Panc1 (cell line): ENCODE measurements around the gene VPREB1. TPM values are rescaled to one million over a fixed set of nuclear protein-coding genes. Genes with fewer than 3 reads are reported as not detected.
"Not testable (repeated sequence)": the region's sequence is repeated elsewhere in the genome, so short reads cannot be mapped to it uniquely, and the experiment has no call there.

Experiments used
- ATAC-seq: fragments of 200-7000 bp; cut with Tn5 transposase; 2 replicates; pipeline ENCODE4 v1.9.1; 2020; ENCODE audit warnings: mild to moderate bottlenecking, moderate library complexity
- BruUV-seq: library from RNA; stranded (reverse); fragments of 400-500 nt; replicated peaks from 2 replicates; lab custom pipeline; 2021; lab: Mats Ljungman, UMichigan
- CTCF ChIA-PET: fragments of 300-600 bp; sonication (Branson Sonifier 250); formaldehyde crosslinking; loops from one replicate; lab custom pipeline; 2022; ENCODE audit warnings: antibody characterized with exemption; lab: Charles Lee
- POLR2A ChIA-PET: fragments of 300-600 bp; sonication (Branson Sonifier 250); formaldehyde crosslinking; loops from one replicate; lab custom pipeline; 2022; ENCODE audit warnings: antibody characterized with exemption; lab: Charles Lee
- DNase-seq: peaks from one replicate; pipeline ENCODE4 v3.0.0-alpha.2; 2010; ENCODE audit warnings: low read depth, low spot score
- H3K27ac ChIP-seq: 2 replicates; pipeline ENCODE4 v1.5.1; 2011; ENCODE audit warnings: mild to moderate bottlenecking, low read length, inconsistent platforms
- H3K27me3 ChIP-seq: fragments of 200-500 bp; sonication (Bioruptor generic); 2 replicates; pipeline ENCODE4 v1.6.0; 2014; ENCODE audit warnings: low read length, inconsistent platforms; ENCODE audit not compliant: control insufficient read depth, insufficient read depth
- H3K36me3 ChIP-seq: fragments of 200-500 bp; sonication (Bioruptor generic); 2 replicates; pipeline ENCODE4 v1.5.1; 2014; ENCODE audit warnings: inconsistent platforms, mild to moderate bottlenecking, low read length, moderate library complexity; ENCODE audit not compliant: control insufficient read depth, insufficient read depth
- H3K4me1 ChIP-seq: 2 replicates; pipeline ENCODE4 v1.5.1; 2011; ENCODE audit warnings: inconsistent platforms, mild to moderate bottlenecking, low read length, moderate library complexity; ENCODE audit not compliant: control insufficient read depth, insufficient read depth
- H3K4me3 ChIP-seq, 2 experiments: 2 replicates each; pipeline ENCODE4 v1.5.1; 2011 to 2012; ENCODE audit warnings: low read depth in 2 of 2, low read length in 2 of 2, mild to moderate bottlenecking in 2 of 2, inconsistent platforms in 1 of 2, moderate library complexity in 1 of 2
- H3K9me3 ChIP-seq: fragments of 200-500 bp; sonication (Bioruptor generic); 2 replicates; pipeline ENCODE4 v1.5.1; 2014; ENCODE audit warnings: low read depth, mild to moderate bottlenecking, inconsistent platforms, low read length, moderate library complexity; ENCODE audit not compliant: control insufficient read depth, insufficient read depth
- in situ Hi-C: cut with HindIII; loops from 2 replicates; pipeline ENCODE4 v1.10.0; 2016; ENCODE audit warnings: low sequenced_read_pairs, low pct_unique_long_range_greater_than_20kb
- intact Hi-C: fragments of 100-400 bp; cut with micrococcal nuclease; formaldehyde crosslinking; loops from one replicate; pipeline ENCODE4 v1.10.0; 2022; ENCODE audit not compliant: unreplicated experiment
- total RNA-seq: library from RNA; stranded (reverse); gene quantifications from one replicate; pipeline ENCODE4 v1.2.1, GENCODE V29; 2021; ENCODE audit not compliant: unreplicated experiment

VPREB1 gene
- total RNA-seq, 1 experiment from 2014 or later = not detected

- H3K36me3 ChIP-seq, intact Hi-C loops, H3K27ac ChIP-seq, BruUV-seq, H3K4me3 ChIP-seq, POLR2A ChIA-PET, CTCF ChIA-PET, H3K9me3 ChIP-seq, H3K27me3 ChIP-seq, DNase-seq, ATAC-seq, H3K4me1 ChIP-seq, in situ Hi-C loops: not testable (repeated sequence)
Measured at GRCh38 chr22:22277423-22277822, 32.8 kb downstream of the VPREB1 start.

- H3K4me1 ChIP-seq, H3K36me3 ChIP-seq, H3K4me3 ChIP-seq, CTCF ChIA-PET, POLR2A ChIA-PET, H3K27ac ChIP-seq, ATAC-seq, H3K9me3 ChIP-seq, DNase-seq, intact Hi-C loops, in situ Hi-C loops, H3K27me3 ChIP-seq: not testable (repeated sequence)
- TSS peak; percentile 56 for BruUV-seq
Measured at GRCh38 chr22:22284962-22285756, 40.6 kb downstream of the VPREB1 start.

GRCh38 chr22:22286390-22287105, 42.0 kb downstream of the VPREB1 start:
- H3K36me3 ChIP-seq, POLR2A ChIA-PET, H3K4me3 ChIP-seq, CTCF ChIA-PET, H3K27ac ChIP-seq, H3K27me3 ChIP-seq, ATAC-seq, in situ Hi-C loops, H3K9me3 ChIP-seq, DNase-seq, intact Hi-C loops, H3K4me1 ChIP-seq: not testable (repeated sequence)
- TSS peak; percentile 32 for BruUV-seq

- BruUV-seq, POLR2A ChIA-PET, H3K36me3 ChIP-seq, H3K27ac ChIP-seq, H3K9me3 ChIP-seq, H3K4me3 ChIP-seq, intact Hi-C loops, DNase-seq, ATAC-seq, H3K27me3 ChIP-seq, CTCF ChIA-PET, H3K4me1 ChIP-seq, in situ Hi-C loops: not testable (repeated sequence)
Measured at GRCh38 chr22:22287106-22287626, 42.6 kb downstream of the VPREB1 start.

GRCh38 chr22:22289666-22290065, 45.1 kb downstream of the VPREB1 start:
- H3K4me3 ChIP-seq, BruUV-seq, intact Hi-C loops, POLR2A ChIA-PET, CTCF ChIA-PET, H3K9me3 ChIP-seq, H3K4me1 ChIP-seq, DNase-seq, ATAC-seq, H3K27ac ChIP-seq, in situ Hi-C loops, H3K27me3 ChIP-seq, H3K36me3 ChIP-seq: not testable (repeated sequence)

GRCh38 chr22:22291129-22291806, 46.7 kb downstream of the VPREB1 start:
- CTCF ChIA-PET, H3K27me3 ChIP-seq, H3K4me1 ChIP-seq, POLR2A ChIA-PET, H3K9me3 ChIP-seq, H3K27ac ChIP-seq, ATAC-seq, BruUV-seq, intact Hi-C loops, H3K4me3 ChIP-seq, H3K36me3 ChIP-seq, DNase-seq, in situ Hi-C loops: not testable (repeated sequence)

- intact Hi-C loops, CTCF ChIA-PET, H3K27ac ChIP-seq, H3K36me3 ChIP-seq, ATAC-seq, DNase-seq, H3K27me3 ChIP-seq, BruUV-seq, POLR2A ChIA-PET, H3K4me1 ChIP-seq, H3K9me3 ChIP-seq, in situ Hi-C loops, H3K4me3 ChIP-seq: not testable (repeated sequence)
Measured at GRCh38 chr22:22292656-22293055, 48.1 kb downstream of the VPREB1 start.
